GM12873 (cell line): ENCODE measurements around the gene COG6.

Source experiments
- CTCF ChIP-seq: IDR thresholded peaks from 2 replicates; pipeline ENCODE4 v1.5.1; 2012; ENCODE audit warnings: low read depth, mild to moderate bottlenecking, moderate library complexity, low read length, control low read depth; ENCODE audit not compliant: insufficient read depth; ENCODE audit errors: missing control alignments

Gene COG6

GRCh38 chr13:39655569-39656324 lies at the start of gene COG6:
TSS of gene COG6 (plus strand) at chr13:39655662. CDS start at chr13:39655727, 65 bp downstream.
- TF ChIP-seq CTCF, result peak; percentile 25

DNA sequence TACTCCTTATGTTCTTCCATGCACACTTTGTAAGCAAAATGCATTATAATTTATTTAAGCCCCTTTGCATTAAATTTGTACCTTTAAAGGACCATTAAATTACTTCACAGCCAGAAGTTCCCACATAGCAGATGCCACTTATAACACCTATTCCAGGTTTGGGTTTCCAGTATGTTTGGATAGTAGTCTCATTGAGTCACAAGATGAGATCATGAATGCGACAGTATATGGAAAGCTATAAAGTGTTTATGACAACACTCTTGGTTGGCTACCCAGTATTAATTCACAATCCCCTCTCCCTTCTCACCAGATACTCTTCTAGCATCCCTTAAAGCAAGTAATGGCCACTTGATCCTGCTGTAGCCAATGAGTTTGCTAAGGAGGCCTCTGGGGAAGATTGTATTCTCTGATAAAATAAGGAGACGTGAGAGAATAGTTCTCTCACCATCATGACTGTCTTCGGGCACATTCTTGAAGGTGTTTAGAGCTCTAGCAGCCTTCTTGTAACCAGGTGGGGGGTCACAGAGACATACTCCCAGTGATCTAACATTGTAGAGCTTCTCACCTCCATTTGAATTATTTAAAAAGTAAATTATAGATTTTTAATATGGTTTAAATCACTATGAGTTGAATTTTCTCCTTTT lies 49.7 kb upstream of the COG6 start:
- TF ChIP-seq CTCF, result no peak

DNA sequence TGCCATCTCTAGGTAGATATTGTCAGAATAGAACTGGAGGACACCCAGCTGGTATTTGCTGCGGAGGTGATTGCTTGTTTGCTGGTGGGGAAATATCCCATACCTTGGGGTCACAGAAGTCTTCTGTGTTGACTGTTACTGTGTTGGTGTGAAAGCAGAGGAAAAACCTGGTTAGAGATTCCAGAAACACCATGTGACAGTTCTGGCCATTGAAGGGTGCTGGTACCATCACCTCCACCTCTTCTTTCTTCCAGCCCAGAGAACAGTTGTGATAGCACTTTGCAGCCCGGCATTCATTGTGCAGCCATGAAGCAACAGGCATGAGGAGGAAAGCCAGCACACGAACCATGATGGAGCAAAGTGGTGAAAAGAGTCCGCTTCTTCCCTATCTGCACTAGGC lies 47.6 kb upstream of the COG6 start:
- no peak for TF ChIP-seq CTCF

GRCh38 chr13:39612023-39612637 lies 43.3 kb upstream of the COG6 start:
- peak; percentile 71 for TF ChIP-seq CTCF

DNA sequence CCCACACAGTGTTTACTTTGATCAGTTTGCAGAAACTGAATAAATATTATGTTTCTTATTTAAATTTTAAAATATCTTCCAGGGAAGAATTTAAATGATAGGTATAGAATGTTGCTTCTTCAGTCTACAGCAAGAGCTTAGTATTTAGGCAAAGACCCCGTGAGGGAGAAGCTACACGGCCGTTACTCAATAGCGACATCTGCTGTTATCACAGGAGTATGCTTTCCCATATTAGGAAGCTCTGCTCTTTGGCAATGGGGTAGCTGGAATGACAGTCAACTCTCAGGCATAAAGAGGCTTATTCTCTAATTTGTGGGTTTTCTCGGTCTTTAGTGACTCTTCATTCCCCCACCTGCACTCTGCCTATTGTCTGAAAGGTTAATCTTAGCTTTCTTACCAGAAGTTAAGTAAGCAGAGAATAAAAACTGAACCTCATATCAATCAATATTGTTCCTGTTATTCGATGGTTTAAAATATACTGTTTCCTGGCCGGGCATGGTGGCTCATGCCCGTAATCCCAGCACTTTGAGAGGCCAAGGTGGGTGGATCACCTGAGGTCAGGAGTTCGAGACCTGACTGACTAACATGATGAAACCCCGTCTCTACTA lies 39.3 kb upstream of the COG6 start:
- TF ChIP-seq CTCF, result peak; percentile 93

DNA sequence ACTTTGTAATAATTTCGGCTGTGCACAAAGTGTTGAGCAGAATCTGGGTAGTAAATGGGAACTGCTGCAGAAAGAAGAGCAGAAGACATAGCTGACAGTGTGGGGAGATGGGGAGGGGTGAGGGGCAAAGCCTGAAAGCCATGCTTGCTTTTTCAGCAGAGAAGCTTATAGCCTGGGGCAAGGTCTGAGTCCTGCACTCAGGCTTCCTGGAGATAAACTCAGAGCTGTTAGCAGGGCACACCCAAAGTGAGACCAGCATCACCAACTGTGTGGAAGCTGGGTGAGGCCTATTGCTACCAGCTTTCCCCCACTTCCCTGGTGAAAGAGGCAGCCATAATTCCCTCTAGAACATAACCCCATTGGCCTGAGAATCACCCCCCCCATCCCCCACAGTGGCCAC lies 36.9 kb upstream of the COG6 start:
- TF ChIP-seq CTCF, result no peak

DNA sequence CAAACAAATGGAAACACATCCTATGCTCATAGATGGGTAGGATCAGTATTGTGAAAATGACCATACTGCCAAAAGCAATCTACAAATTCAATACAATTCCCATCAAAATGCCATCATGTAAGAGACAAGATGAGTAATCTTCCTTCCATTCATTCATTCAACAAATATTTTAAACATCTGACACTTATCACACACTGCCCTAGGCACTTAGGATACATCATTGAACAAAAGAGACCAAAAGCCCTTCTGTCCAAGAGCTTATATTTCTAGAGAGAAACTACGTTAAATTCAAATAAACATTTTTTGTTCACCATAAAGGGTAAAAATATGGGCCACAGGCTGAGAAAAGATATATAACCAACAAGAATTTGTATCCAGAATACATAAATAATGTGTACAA lies 32.0 kb upstream of the COG6 start:
- TF ChIP-seq CTCF, result no peak
